DMS53 treated with DMSO at 0.1 percent for 48 hours (cell line): ENCODE measurements around the gene PPP2R5C.
A peak's percentile ranks its signal among the peaks of the same experiment; 100 is the strongest.

Experiments used
- DNase-seq: peaks from one replicate; lab custom pipeline; 2025; ENCODE audit not compliant: unreplicated experiment; lab: John Stamatoyannopoulos, UW

Gene PPP2R5C

DNA sequence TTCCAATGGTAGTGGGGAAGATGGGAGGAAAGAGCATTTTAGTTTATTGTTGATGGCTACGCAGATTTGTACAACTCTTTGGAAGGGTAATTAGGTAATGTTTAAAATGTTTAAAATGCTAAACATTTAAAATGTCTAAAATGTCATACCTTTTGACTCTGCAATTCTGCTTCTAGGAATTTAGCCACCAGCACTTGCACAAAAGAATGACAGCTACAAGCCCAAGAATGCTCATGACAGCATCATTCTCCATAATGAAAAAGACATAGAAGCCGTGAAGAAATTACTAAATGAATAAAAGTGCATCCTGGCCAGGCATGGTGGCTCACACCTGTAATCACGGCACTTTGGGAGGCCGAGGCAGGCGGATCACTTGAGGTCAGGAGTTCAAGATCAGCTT is 182.9 kb downstream of the PPP2R5C start:
- no peak for DNase-seq

- no peak for DNase-seq
Observed at GRCh38 chr14:101945171-101945570, 183.7 kb downstream of the PPP2R5C start.

DNA sequence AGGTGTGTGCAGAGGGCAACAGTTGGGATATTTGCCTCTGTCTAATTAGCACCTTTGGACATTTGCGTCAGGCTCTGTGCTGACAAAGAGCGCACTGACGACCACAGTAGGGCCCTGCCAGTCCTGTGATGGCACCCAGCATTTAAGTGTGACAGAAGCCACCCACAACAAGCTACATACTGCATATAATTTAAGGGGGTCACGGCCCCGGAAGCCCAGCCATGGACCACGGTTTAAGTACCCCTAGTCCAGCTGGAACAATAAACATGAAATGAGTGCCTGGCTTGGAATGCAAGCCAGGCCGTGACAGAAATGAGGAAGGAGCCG is 186.0 kb downstream of the PPP2R5C start:
- no peak for DNase-seq

DNA sequence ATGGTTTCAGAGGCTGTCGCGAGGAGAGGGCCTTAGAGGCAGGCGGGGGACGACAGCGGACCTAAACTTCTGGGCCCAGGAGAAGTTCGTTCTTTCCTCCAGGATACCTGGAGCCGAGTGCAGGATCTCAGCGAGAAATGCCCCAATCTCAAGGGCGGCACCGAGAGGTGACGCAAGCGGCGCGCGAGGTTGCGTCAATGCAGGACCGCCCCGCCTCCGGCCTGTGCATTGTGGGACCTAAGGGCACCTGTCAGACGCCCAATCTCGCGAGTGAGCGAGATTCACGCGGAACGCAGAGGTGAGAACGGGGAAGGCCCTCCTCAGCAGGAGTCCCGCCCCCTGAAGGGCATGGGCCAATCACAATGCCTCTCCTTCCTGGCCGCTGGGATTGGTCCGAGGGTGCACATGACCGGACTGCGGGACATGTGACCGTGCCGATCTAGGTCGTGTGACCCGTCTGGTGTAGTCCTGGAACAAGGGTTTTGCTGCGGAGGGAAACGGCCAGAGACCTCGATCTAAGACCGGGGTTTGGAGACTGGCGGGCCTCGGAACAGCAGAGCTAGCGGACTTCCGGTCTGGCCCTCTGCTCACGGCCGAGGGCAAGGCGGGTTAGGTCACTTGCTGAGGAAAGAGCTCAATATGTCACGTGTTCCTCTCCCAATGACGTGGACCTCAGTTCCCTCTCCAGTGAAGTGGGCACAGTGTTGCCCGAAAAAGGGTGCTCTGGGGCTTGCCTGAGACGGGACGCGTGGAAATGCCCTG is 186.6 kb downstream of the PPP2R5C start:
- peak; percentile 95 for DNase-seq

DNA sequence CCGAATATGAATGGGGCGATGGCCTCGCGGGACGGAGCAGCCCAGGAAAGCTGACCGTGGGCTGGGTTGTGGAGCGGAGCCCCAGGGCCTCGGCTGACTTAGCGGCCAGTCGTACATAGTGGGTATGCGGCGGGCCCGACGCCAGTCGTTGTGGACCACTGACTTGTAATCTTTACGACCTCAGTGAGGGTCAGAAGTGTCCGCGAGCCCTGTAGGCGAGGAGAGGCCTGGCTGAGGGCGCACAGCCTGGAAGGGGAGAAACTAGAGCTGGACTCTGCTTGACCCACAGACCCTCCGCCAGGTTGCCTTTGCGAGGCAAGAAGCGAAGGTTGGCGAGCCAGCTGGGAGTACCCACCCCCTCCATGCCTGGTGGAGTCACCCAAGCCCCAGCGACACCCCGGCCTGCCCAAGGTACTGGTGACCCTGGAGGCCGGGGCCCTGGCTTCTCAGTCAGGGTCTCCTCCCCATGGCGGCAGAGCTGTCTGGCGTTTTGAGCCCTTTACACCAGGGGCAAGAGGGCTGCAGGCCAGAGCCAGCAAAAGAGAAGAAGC is 187.2 kb downstream of the PPP2R5C start:
- no peak for DNase-seq

- DNase-seq, result no peak
Observed at GRCh38 chr14:101950100-101950499, 188.6 kb downstream of the PPP2R5C start.

DNA sequence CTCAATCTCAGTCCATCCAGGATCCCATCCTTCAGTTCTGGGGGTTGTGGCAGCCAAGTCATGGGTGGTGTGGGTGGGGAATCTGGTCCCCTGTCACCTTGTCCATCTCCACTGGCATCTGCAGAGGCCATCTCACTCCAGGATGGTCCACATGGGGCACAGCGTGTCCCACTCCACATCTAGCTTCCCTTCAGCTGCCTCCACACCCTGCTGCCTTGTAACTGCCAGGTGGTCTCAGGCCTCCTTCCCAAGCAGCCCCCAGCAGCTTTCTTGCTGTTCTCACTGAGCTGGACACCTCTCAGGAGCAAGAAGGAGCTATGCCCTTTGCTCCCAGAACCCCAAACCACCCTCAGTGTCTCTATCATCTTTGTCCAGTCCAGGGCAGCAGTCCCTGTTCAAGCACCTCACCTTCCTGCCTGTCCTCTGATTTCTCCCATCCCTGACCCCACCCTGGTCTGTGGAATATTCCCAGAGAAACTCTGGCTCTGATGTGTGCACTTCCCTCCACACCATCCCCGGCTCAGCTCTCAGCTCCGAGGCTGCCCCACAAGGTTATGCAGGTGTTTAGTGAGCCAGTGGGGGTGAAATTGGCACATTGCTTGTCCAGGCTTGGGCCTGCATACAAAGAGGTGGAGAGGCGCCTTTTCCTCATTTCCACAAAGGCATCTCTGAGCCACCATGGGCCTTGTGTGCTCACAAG is 189.2 kb downstream of the PPP2R5C start:
- no peak for DNase-seq

DNA sequence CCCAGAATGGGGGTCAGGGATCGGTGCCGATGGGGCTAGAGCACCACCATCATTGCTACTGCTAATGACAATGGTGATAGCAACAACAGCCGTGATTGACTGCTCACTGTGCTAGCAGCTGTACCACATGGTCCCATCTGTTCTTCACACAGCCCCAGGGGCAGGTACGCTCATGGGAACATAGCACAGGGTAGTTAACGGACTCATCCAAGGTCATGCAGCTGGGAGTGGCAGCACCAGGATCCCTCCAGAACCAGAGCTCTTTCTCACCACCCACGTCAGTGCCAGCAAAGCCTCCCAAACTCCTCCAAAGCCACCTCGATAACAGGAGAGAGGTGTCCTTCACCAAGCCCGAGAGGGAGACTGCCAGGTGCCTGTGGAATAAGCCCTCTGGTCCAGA is 191.6 kb downstream of the PPP2R5C start:
- DNase-seq, result no peak

DNA sequence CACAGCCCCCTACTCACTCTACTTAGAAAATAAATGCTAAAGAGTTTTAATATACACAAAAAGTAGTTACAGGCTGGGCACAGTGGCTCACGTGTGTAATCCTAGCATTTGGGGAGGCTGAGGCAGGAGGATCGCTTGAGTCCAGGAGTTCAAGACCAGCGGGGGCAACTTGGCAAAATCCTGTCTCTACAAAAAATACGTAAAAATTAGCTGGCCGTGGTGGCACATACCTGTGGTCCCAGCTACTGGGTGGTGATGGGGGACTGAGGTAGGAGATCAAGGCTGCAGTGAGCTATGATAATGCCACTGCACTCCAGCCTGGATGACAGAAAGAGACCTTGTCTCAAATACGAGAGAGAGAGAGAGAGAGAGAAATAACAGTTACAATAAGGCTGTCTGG is 193.0 kb downstream of the PPP2R5C start:
- DNase-seq, result no peak

DNA sequence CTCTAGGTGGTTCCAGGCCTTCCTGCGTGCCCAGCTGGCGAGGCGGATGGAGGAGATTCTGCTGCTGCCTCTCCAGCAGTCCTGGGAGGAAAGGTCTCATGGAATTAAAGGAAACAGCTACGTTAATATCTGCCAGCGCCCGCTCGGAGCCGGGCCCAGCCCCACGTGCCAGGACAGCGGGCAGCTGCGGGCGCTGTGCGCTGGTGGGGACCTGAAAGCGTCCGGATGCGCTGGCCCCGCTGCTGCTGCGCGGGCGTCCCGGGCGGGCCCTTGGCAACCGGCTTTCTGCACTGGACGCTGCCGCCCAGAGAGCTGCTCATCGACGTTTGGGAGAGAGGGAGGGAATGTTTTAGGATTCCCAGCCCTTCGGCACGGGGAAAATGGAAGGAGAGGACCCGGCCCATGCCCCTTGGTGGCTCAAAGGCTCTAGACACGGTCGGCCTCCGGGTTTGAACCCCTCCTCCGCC is 194.2 kb downstream of the PPP2R5C start:
- DNase-seq, result no peak

DNA sequence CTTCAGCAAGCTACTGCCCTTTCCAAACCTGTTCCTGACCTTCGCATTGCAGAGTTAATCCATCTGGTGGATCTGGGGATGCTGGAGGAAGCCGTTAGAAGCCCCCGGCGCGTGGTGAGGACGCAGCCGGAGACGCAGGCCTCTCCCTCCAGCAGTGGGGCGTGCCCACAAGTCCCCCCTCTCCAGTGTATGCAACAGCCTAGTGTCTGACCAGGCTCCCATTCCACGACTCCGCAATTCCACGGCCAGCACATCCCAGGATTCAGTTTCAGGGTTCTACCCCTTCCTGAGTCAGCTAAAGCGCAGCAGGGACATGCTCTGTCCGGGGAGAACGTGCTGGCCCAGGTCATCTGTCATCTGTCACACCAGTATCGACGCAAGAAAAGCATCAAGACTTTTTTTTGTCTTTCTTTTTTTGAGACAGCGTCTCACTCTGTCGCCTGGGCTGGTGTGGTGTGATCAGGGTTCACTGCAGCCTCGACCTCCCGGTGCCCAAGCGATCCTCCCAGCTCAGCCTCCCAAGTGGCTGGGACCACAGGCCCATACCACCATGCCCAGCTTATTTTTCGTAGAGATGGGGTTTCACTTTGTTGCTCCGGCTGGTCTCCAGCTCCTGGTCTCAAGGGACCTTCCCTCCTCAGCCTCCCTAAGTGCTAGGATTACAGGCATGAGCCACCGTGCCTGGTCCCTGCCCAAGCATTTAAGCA is 194.8 kb downstream of the PPP2R5C start:
- DNase-seq, result no peak

- DNase-seq, result no peak
Observed at GRCh38 chr14:101957406-101958234, 196.1 kb downstream of the PPP2R5C start.

DNA sequence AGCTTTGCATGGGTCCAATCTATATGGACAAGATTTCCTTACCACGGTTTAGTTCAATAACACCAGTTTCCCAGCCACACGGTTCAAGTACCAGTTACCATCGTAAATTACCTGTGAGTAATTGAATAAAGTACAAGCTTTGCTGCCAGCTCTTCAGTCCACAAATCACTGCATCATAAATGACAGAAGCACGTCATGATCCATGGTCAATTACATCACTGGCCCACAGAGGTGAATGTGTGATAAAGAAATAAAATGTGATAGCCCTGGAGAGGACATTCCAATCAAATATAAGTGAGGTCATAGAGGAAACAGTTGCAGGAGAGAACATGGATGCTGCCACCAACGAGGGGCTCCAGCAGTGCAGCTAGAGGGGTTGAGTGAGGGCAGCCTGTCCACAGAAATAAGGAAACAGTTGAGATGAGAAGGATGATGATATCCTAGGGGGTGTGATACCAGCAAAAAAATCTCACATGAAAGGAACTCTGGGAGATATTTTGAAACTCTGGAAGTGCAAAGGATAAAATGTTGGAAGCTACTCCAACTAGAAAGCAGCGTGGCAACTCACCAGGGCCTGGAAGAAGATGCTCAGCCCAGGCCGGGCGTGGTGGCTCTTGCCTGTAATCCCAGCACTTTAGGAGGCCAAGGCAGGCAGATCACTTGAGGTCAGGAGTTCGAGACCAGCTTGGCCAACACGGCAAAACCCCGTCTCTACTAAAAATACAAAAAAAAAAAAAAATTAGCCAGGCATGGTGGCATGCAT is 197.1 kb downstream of the PPP2R5C start:
- no peak for DNase-seq

GRCh38 chr14:101959277-101959676 is 197.8 kb downstream of the PPP2R5C start:
- DNase-seq, result no peak

DNA sequence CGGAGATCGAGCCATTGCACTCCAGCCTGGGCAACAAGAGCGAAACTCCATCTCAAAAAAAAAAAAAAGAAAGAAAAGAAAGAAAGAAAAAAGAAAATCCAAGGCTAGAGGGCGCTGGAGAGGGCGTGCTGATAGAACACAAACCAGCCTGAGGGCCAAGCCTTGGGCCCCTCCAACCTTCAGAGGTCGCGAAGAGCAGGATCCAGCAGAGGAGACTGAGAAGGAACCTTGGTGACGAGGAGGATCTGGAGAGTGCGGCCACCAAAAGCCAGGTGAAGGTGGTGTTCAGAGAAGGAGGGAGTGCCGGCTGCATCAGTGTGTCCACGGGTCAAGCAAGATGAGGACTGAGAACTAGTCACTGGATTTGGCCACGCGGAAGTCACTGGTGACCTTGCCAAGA is 198.7 kb downstream of the PPP2R5C start:
- DNase-seq, result no peak

- peak; percentile 58 for DNase-seq
Observed at GRCh38 chr14:101961011-101961721, 199.7 kb downstream of the PPP2R5C start.

DNA sequence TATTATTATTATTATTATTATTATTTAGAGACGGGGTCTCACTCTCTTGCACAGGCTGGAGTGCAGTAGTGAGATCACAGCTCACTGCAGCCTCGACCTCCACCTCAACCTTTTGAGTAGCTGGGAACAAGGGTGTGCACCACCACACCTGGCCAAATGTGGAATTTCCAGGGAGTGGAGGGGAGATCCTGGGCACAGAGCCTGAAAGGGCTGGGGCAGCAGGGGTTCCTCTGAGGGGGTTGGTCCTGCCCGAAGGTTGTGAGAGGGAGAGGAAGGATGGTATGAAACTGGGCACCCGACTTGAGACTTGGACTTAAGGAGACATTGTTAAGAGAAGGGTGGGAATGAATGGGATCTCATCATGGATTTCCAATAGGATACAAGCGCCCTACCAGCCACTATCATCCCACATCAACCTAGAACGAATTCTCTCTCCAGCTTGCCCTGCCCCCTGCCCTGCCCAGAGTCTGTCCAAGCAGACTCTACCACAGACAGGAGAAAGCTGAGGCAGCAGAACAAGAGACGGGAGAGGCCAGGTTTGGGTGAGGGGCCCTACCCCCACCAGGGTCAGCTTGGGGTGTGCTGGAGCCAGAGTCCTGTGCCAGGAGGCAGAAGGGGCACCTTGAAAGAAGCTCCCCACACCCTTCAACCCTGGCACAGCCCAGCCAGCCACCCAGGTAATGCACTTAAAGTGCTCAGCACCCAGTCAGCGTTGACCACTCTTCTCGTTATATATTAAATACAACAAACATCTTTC is 200.4 kb downstream of the PPP2R5C start:
- no peak for DNase-seq

- peak; percentile 65 for DNase-seq
Observed at GRCh38 chr14:101962503-101962874, 201.0 kb downstream of the PPP2R5C start.

DNA sequence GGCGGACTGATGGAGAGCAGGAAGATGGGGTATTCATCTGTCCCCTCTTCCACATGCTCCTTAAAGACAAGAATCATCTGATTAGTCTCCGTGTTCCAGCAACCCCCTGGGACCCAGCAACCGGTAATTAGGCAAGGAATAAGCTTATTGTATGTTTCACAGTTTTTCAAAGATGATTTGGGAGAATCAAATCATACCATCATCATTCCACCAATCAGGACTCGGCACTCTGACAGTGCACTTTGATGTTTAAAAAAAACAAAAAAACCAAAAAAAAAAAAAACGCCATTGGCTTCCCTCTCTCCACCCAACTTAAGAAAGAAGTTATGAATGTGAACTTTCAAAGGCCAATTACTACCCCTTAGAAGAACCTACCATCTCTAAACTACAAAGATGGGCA is 201.5 kb downstream of the PPP2R5C start:
- no peak for DNase-seq
